CD4-positive, alpha-beta T cell treated with Interleukin-2 at 100 ng/mL for 4 hours (primary cell): ENCODE measurements around the gene KCTD14.
"Not testable (repeated sequence)": the region's sequence is repeated elsewhere in the genome, so short reads cannot be mapped to it uniquely, and the experiment has no call there.

Source experiments
- DNase-seq: peaks from one replicate; pipeline ENCODE4 v3.0.0-alpha.2; 2020; ENCODE audit warnings: low spot score

The KCTD14 gene

DNA sequence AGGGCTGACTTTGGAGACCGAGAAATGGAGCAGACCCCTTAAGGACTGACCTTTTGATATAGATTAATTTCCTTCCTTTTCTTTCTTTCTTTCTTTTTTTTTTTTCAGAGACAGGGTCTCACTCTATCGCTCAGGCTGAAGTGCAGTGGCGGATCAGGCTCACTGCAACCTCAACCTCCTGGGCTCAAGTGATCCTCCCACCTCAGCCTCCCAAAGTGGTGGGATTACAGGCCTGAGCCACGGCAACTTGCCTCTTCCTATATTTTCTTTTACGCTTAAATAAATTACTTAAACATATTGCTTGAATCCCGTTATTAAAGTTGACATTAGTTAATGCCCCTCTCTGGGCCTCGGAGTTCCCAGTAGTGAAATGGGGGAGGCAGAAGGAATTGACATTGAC is 350 bp upstream of the KCTD14 start:
- no peak for DNase-seq

DNA sequence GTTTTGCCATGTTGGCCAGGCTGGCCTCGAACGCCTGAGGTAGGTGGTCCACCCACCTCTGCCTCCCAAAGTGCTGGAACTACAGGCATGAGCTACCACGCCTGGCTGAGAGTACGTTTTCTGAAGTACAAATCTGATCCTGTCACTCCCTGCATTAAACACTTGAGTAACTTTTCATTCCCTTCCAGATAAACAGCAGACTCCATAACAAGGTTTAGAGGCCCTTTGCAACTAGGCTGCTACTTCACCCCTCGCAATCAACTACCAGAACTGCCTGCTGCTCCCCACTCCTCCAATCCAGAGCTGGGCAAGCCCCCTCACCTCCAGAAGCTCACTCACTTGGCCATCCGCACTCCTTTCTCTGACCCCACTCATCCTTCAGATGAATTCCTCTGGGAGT is 1.5 kb downstream of the KCTD14 start:
- DNase-seq: no peak

- no peak for DNase-seq
These were observed 2.8 kb downstream of the KCTD14 start for GRCh38 chr11:78020246-78020645.

DNA sequence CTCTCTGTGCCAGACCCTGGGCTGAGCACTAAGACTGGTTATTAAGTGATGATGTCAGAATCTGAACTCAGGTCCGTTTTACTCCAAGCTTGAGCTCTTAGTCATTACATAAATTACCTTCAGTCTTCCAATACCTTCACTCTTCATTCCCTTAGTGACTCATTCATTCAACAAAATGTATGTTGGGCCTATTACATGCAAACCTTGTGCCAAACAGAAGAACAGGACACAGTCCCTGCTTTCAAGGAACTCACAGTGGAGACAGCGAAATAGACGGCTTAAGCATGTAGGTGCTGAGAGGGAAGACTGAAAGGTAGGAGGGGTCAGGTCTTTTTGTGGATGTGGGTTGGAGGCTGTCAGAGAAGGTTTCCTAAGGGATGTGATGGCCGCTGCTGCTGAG is 3.3 kb downstream of the KCTD14 start:
- DNase-seq: no peak

DNA sequence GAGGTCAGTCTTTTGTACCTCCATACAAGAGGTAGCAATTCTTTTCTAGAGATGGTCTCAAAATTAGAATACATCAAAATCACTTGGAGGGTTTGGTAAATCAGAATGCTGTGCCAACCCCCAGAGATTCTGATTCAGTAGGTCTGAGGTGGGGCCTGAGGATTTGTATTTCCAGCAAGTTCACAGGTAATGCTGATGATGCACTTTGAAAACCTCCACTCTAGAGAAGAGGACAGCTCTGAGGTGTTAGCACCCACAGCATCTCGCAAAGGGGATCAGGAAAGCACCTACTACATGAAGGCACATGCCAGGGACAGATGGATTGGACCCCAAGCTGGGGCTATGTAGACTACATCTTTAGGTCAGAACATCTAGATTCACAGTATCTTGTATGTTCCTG is 7.2 kb downstream of the KCTD14 start:
- no peak for DNase-seq

DNA sequence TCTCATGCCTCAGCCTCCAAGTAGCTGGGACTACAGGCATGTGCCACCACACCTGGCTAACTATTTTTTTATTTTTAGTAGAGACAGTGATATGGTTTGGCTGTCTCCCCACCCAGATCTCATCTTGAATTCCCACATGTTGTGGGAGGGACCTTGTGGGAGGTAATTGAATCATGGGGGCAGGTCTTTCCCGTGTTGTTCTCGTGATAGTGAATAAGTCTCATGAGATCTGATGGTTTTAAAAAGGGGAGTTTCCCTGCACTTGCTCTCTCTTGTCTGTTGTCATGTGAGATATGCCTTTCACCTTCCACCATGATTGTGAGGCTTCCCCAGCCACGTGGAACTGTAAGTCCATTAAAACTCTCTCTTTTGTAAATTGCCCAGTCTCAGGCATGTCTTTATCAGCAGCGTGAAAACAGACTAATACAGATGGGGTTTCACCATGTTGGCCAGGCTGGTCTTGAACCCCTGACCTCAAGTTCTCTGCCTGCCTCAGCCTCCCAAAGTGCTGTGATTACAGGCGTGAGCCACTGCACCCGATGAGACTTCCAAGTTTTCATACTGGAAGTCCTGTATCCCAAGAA is 8.0 kb downstream of the KCTD14 start:
- not testable (repeated sequence) for DNase-seq

DNA sequence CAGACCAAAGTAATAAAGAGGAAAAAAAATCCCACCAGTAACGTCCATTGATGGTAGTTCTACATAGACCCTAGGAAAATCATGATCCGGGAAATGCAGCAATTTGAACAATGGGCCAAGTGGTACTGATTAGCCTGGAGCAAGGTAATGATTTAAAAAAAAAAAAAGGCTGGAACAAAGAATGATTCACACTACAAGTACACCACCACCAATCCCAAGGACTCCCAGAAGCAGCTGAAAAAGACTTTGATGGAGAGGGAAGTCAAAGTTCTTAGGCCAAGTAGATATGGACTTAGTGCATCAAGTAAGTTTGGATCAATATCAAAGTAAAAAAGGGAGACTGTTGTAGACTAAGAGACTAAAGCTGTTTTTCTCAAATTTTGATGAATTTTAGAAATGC is 11.8 kb downstream of the KCTD14 start:
- DNase-seq: no peak

GRCh38 chr11:78010755-78011154 is 12.3 kb downstream of the KCTD14 start:
- no peak for DNase-seq

DNA sequence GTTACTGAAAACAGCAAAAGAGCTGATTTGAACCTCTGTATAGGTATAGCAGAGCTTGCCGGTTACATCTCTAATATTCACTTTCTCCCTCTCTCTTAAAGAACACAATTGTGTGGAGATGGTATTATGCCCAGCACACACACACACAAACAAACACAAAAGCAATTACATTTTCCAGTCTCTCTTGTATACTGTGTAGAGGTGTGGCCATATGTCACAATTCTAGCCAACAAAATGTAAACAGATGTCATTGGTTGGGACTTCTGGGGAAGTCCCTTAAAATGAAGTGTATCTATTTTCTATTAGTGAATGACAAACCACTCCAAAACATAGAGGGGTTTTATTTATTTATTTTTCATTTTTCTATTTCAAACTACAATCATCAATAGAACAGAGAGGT is 12.8 kb downstream of the KCTD14 start:
- no peak for DNase-seq

DNA sequence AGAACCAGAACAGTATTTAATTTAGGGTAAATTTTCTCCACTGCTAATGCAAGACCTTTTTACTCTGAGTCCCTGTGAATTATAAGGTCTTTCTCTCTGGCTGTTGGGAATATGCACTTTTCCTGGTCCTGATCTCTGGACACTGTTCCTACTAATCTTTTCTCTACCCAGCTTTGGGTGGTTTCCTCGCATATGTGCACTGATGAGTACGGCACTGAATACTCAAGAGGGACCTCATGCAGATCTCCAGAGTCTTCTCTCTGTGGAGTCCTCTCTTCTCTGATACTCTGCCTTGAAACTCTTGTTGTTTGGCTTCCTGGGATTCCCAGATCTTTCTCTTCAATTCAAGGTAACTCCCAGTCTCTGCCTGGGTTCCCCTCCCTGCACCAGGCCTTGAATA is 14.0 kb downstream of the KCTD14 start:
- DNase-seq: no peak

GRCh38 chr11:78000193-78000592 is 22.9 kb downstream of the KCTD14 start:
- peak; percentile 54 for DNase-seq

DNA sequence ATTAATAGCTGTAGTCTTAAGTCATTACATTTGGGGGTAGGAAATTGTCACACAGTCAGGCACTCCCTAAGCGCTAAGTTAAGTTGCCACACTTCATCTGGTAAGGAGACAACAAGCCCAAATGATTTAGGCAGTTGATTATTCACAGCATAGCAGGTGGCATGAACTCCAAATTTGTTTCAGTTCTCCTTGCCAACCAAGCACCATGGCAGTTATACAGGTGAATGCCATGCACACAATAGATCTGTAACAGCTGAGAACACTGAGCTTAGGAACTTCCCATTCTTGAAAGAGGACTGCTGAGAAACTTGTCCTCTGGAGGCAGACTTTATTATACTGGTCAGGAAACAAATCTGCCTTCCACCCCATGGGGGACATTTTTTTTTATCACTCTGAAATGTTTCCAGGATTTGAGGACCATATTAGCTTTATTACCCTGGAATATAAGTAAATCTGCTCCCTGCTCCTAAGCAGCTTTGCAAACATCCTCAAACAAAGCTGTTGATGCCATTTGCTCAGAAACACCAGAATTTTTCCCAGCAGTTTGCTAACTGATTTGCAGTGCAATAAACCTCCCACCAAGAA is 23.5 kb downstream of the KCTD14 start:
- DNase-seq: no peak

DNA sequence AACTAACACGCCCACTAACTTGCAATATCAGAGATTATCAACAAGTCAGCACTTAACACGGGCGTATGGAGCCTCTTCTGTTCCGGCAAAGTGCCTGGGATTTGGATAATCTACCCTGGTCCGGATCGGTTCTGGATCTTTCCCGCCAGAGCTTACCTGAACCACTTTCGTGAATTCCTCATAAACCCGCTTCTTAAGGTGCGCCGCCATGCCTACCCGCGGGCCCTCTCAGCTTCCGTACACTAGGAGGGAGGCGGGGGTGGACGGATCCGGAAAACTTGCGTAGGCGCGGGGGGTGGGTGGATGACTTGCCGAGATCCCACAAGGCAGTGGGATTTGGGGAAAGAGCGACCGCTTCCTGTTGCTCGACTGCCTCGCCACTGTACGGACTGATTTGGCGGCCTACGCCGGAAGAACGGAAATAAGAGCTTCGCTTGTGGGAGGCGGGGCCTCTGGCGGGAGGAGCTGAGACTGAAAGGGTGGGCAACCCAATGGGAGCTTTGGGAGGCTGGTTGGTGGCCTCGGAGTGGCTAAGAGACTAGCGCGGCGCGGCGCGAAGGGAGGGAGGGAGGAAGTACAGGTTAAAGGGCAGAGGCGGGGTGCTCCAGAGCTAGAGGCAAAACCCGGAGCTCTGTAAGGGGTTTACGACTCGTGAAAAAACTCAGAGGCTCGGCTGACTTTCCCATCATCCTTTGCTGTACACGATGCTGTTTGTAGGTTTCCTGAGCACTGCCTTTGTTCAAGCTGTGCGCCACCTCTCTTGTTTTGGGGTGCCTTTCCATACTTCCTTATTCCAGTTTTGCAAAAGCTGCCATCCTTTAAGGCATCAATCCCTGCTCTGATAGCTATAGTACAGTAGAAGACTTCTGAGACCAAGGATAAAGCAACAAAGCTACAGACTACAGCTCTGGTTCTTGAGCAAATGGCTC is 28.4 kb downstream of the KCTD14 start, which contains the start of gene INTS4:
INTS4 (minus strand) TSS at position 235 of the 929 bp plus-strand sequence; CDS start at position 210, 25 bp downstream.
- peak; percentile 99 for DNase-seq

DNA sequence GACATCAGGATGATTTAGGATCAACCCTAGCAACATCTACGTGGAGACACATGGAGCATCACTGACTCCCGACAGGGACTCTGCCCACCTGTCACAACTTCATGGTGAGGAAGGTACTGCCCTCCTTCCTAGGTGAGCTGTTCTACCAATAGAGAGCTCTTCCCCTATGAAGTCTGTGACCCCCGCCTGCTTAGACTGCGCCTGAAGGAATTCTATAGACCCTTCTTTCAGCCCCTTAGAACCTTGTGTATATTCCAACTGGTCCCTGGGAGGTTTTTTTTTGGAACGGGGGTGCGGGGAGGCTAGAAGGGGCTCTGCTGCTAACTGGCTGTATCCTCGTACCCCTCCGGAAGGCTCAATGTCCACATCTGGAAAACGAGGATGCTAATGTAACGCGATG is 29.2 kb downstream of the KCTD14 start:
- no peak for DNase-seq

- DNase-seq: no peak
These were observed 32.1 kb downstream of the KCTD14 start for GRCh38 chr11:77990981-77991380.

- not testable (repeated sequence) for DNase-seq
These were observed 36.6 kb downstream of the KCTD14 start for GRCh38 chr11:77986456-77986855.

GRCh38 chr11:77981346-77981947 is 41.6 kb downstream of the KCTD14 start:
- DNase-seq: no peak

GRCh38 chr11:77968337-77968736 is 54.7 kb downstream of the KCTD14 start:
- no peak for DNase-seq

DNA sequence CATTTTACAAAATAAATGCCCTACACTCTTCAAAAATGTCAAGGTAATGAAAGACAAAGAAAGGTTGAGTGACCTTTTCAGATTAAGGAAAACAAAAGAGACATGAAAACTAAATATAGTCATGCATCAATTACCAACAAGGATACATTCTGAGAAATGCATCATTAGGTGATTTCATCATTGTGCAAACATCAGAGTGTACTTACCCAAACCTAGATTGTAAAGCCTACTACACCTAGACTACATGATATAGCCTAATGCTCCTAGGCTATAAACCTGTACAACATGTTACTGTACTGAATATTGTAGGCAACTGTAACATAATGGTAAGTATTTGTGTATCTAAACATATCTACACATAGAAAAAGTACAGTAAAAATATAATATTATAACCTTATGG is 55.3 kb downstream of the KCTD14 start:
- no peak for DNase-seq

- no peak for DNase-seq
These were observed 56.0 kb downstream of the KCTD14 start for GRCh38 chr11:77967121-77967520.

GRCh38 chr11:77966338-77966737 is 56.7 kb downstream of the KCTD14 start:
- DNase-seq: no peak
